ENCODE results near the gene SLC25A19. TPM values are rescaled to one million over a fixed set of nuclear protein-coding genes. Genes with fewer than 3 reads are reported as not detected.

Gene SLC25A19
- total and polyA plus RNA-seq, 9 of the 15 experiments (the other 6 are each of a cell fraction or from before 2014, with no cell fraction given), result 33.4 to 76.6 (median 55.3) TPM

- H3K4me3 ChIP-seq, result peak overlapping the region; percentile 87
- peaks cover 28% of the 10 kb centered on the region for H3K36me3 ChIP-seq (ENCODE audit: control insufficient read depth, insufficient read depth, low read length)
- in situ Hi-C loops (cut with MboI) (no loop called here), intact Hi-C loops (cut with micrococcal nuclease) (loop anchor here (1.0 to 10.0 kb wide), 4 partner anchors 19 to 235 kb away; partner anchors contain the start of genes GRB2, LLGL2 and MIF4GD)
- ChIA-PET POLR2A (interaction anchor here (0.5 to 2.0 kb wide), 23 partner anchors 9 to 362 kb away, joined by 3 to 26 read pairs (median 3); partner anchors contain the start of genes GGA3, GRB2, MIF4GD and MRPS7), CTCF (ENCODE audit: low intra/inter-chr PET ratio) (interaction anchor here (1.2 to 2.0 kb wide), 4 partner anchors 115 to 460 kb away, joined by 3 to 23 read pairs (median 6); partner anchors contain the start of genes CASKIN2 and TSEN54)
- H3K27ac ChIP-seq (ENCODE audit: extremely low read depth, low read depth, low read length), result peak overlapping the region; percentile 89
- DNase-seq (ENCODE audit: extremely low read depth in 1 of 4, low spot score in 3 of 4), result peak in 2 of 4 experiments; percentile 34 to 73
- H3K4me1 ChIP-seq (replicated peaks in 1 of 2; ENCODE audit: control insufficient read depth in 2 of 2, insufficient read depth in 2 of 2, low read length in 2 of 2), result peaks cover 2 to 16% of the 10 kb centered on the region in 2 experiments; a peak in 2 of 5 replicates
- ATAC-seq, result 0 out of 3 replicates have a peak, but pooled peaks have one; percentile 8
- no peak for FAIRE-seq
- no peaks in the 10 kb centered on the region for H4K20me1 ChIP-seq (replicated peaks; ENCODE audit: control insufficient read depth, insufficient read depth, low read length)
- WGBS (ENCODE audit: insufficient coverage, low coverage, missing lambda C conversion rate), result under 1% methylated on average over 26 of the region's 26 CpGs
- H3K9ac ChIP-seq (ENCODE audit: insufficient read depth in 1 of 2, low read depth in 2 of 2, low read length in 2 of 2), result peak overlapping the region; percentile 32 to 77
- no peaks in the 10 kb centered on the region for H3K9me1 ChIP-seq (ENCODE audit: control insufficient read depth, insufficient read depth, low read length)
- peak overlapping the region; percentile 94 for H2AFZ ChIP-seq (ENCODE audit: low read depth, low read length)
- H3K9me3 ChIP-seq (replicated peaks; ENCODE audit: control insufficient read depth, insufficient read depth, low read depth, low read length), result no peaks in the 10 kb centered on the region
- no peaks in the 10 kb centered on the region for H3K27me3 ChIP-seq (ENCODE audit: control insufficient read depth in 2 of 2, insufficient read depth in 2 of 2, low read length in 2 of 2)
- BruUV-seq (replicated peaks), result TSS peak; percentile 94
- H3K4me2 ChIP-seq (ENCODE audit: insufficient read depth, low read length), result peak overlapping the region; percentile 81
- peaks cover 34% of the 10 kb centered on the region for H3K79me2 ChIP-seq (ENCODE audit: control insufficient read depth, insufficient read depth, low read length)
- peak; percentile 74 for TF ChIP-seq CREM (IDR thresholded peaks at IDR 0.05; ENCODE audit: low read depth)
- TF ChIP-seq, protein P1, sequence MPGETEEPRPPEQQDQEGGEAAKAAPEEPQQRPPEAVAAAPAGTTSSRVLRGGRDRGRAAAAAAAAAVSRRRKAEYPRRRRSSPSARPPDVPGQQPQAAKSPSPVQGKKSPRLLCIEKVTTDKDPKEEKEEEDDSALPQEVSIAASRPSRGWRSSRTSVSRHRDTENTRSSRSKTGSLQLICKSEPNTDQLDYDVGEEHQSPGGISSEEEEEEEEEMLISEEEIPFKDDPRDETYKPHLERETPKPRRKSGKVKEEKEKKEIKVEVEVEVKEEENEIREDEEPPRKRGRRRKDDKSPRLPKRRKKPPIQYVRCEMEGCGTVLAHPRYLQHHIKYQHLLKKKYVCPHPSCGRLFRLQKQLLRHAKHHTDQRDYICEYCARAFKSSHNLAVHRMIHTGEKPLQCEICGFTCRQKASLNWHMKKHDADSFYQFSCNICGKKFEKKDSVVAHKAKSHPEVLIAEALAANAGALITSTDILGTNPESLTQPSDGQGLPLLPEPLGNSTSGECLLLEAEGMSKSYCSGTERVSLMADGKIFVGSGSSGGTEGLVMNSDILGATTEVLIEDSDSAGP (CRISPR knock-in tag; IDR thresholded peaks at IDR 0.05), result no peak
- TF ChIP-seq ZBTB9 (CRISPR knock-in tag; IDR thresholded peaks at IDR 0.05), result no peak
- TF ChIP-seq GABPA (tag; conservative IDR thresholded peaks at IDR 0.05; ENCODE audit: low read depth), result peak; percentile 30; the same call in 1 of the 2 replicates
- no peak for TF ChIP-seq GATA2 (CRISPR knock-in tag; IDR thresholded peaks at IDR 0.05)
- TF ChIP-seq RBBP5 (IDR thresholded peaks at IDR 0.05; ENCODE audit: borderline replicate concordance, insufficient read depth, low read length, poor library complexity, severe bottlenecking), result no peak
- TF ChIP-seq ZNF449 (CRISPR knock-in tag; IDR thresholded peaks at IDR 0.05), result no peak
- TF ChIP-seq CCAR2 (IDR thresholded peaks at IDR 0.05; ENCODE audit: low read depth, low read length), result no peak
- TF ChIP-seq, protein P2, sequence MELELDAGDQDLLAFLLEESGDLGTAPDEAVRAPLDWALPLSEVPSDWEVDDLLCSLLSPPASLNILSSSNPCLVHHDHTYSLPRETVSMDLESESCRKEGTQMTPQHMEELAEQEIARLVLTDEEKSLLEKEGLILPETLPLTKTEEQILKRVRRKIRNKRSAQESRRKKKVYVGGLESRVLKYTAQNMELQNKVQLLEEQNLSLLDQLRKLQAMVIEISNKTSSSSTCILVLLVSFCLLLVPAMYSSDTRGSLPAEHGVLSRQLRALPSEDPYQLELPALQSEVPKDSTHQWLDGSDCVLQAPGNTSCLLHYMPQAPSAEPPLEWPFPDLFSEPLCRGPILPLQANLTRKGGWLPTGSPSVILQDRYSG (tag; conservative IDR thresholded peaks at IDR 0.05; ENCODE audit: low read depth), result no peak
- TF ChIP-seq, protein P3, sequence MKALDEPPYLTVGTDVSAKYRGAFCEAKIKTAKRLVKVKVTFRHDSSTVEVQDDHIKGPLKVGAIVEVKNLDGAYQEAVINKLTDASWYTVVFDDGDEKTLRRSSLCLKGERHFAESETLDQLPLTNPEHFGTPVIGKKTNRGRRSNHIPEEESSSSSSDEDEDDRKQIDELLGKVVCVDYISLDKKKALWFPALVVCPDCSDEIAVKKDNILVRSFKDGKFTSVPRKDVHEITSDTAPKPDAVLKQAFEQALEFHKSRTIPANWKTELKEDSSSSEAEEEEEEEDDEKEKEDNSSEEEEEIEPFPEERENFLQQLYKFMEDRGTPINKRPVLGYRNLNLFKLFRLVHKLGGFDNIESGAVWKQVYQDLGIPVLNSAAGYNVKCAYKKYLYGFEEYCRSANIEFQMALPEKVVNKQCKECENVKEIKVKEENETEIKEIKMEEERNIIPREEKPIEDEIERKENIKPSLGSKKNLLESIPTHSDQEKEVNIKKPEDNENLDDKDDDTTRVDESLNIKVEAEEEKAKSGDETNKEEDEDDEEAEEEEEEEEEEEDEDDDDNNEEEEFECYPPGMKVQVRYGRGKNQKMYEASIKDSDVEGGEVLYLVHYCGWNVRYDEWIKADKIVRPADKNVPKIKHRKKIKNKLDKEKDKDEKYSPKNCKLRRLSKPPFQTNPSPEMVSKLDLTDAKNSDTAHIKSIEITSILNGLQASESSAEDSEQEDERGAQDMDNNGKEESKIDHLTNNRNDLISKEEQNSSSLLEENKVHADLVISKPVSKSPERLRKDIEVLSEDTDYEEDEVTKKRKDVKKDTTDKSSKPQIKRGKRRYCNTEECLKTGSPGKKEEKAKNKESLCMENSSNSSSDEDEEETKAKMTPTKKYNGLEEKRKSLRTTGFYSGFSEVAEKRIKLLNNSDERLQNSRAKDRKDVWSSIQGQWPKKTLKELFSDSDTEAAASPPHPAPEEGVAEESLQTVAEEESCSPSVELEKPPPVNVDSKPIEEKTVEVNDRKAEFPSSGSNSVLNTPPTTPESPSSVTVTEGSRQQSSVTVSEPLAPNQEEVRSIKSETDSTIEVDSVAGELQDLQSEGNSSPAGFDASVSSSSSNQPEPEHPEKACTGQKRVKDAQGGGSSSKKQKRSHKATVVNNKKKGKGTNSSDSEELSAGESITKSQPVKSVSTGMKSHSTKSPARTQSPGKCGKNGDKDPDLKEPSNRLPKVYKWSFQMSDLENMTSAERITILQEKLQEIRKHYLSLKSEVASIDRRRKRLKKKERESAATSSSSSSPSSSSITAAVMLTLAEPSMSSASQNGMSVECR (CRISPR knock-in tag; IDR thresholded peaks at IDR 0.05), result no peak
These were observed 652 bp upstream of the SLC25A19 start for GRCh38 chr17:75289832-75290337.
